RWPE1 (cell line): ENCODE results near the gene STAG3.
"Not testable (repeated sequence)": the region's sequence is repeated elsewhere in the genome, so short reads cannot be mapped to it uniquely, and the experiment has no call there.

ENCODE experiments used
- CTCF ChIA-PET: fragments of 350-600 bp; sonication (Branson Sonifier 250); formaldehyde crosslinking; extraction: SDS; loops from one replicate; lab custom pipeline; 2021; lab: Yijun Ruan, JAX
- POLR2A ChIA-PET: fragments of 400-600 bp; formaldehyde crosslinking; extraction: SDS; loops from one replicate; lab custom pipeline; 2020; ENCODE audit warnings: antibody characterized with exemption; ENCODE audit not compliant: low non-redundant PET; lab: Yijun Ruan, JAX
- DNase-seq: peaks from one replicate; pipeline ENCODE4 v3.0.0; 2012; ENCODE audit warnings: low spot score
- H3K27ac ChIP-seq: fragments of 450-650 bp; 2 replicates; pipeline ENCODE4 v1.5.1; 2017
- CTCF ChIP-seq: fragments of 450-650 bp; conservative IDR thresholded peaks from 2 replicates; pipeline ENCODE4 v1.5.1; 2017; ENCODE audit warnings: low read depth, mild to moderate bottlenecking

The STAG3 gene

GRCh38 chr7:100185726-100186125 lies 8.0 kb downstream of the STAG3 start:
- no peak for DNase-seq
- TF ChIP-seq CTCF = no peak
- CTCF ChIA-PET = interaction anchor here (0.6 kb wide), 2 partner anchors 47 to 222 kb away, joined by 3 to 5 read pairs; no protein-coding TSS in a partner anchor
- no peak overlapping the region for H3K27ac ChIP-seq
- POLR2A ChIA-PET = no interaction called here

- CTCF ChIA-PET = interaction anchor here (0.8 kb wide), 1 partner anchor 16 kb away, joined by 3 read pairs; no protein-coding TSS in a partner anchor
Observed at GRCh38 chr7:100189061-100189460, 11.3 kb downstream of the STAG3 start.

GRCh38 chr7:100190048-100190711 lies 12.5 kb downstream of the STAG3 start:
- peak; percentile 59 for TF ChIP-seq CTCF
- ChIA-PET CTCF (interaction anchor here (0.8 kb wide), 1 partner anchor 15 kb away, joined by 3 read pairs; no protein-coding TSS in a partner anchor), POLR2A (no interaction called here)
- no peak overlapping the region for H3K27ac ChIP-seq
- no peak for DNase-seq

More at GRCh38 chr7:100189061-100189460, 11.3 kb downstream of the STAG3 start:
- no peak overlapping the region for H3K27ac ChIP-seq
- no peak for DNase-seq
- POLR2A ChIA-PET = no interaction called here
- TF ChIP-seq CTCF = no peak

- CTCF ChIA-PET = no interaction called here
- DNase-seq = no peak
- no peak for TF ChIP-seq CTCF
- POLR2A ChIA-PET = no interaction called here
- no peak overlapping the region for H3K27ac ChIP-seq
Observed at GRCh38 chr7:100191775-100192174, 14.1 kb downstream of the STAG3 start.

- H3K27ac ChIP-seq, POLR2A ChIA-PET, DNase-seq, CTCF ChIA-PET: not testable (repeated sequence)
Observed at GRCh38 chr7:100192281-100192862, 14.7 kb downstream of the STAG3 start.

- CTCF ChIA-PET = no interaction called here
- POLR2A ChIA-PET = no interaction called here
- H3K27ac ChIP-seq = no peak overlapping the region
- no peak for DNase-seq
- TF ChIP-seq CTCF = no peak
Observed at GRCh38 chr7:100192969-100193368, 15.3 kb downstream of the STAG3 start.

GRCh38 chr7:100195222-100195621 lies 17.5 kb downstream of the STAG3 start:
- POLR2A ChIA-PET = no interaction called here
- DNase-seq = no peak
- H3K27ac ChIP-seq = no peak overlapping the region
- CTCF ChIA-PET = interaction anchor here (1.5 kb wide), 1 partner anchor 62 kb away, joined by 3 read pairs; no protein-coding TSS in a partner anchor
- no peak for TF ChIP-seq CTCF

- DNase-seq, H3K27ac ChIP-seq, POLR2A ChIA-PET, CTCF ChIA-PET: not testable (repeated sequence)
Observed at GRCh38 chr7:100195901-100196322, 18.2 kb downstream of the STAG3 start.
